Gastroesophageal sphincter (tissue), 4 donors: ENCODE data around the gene ITPR2. TPM values are rescaled to one million over a fixed set of nuclear protein-coding genes. Genes with fewer than 3 reads are reported as not detected.

ENCODE experiments used
- ATAC-seq: fragments of 150-250 bp; one replicate; pipeline ENCODE4 v1.9.1; 2016; ENCODE audit warnings: mild to moderate bottlenecking, moderate library complexity
- H3K27ac ChIP-seq, 4 donors: fragments of 200-600 bp; sonication (generic) in 3 of 4; 1 replicate in 3 of 4; 2 replicates in 1 of 4; pipeline ENCODE4 v1.5.1; 2016 to 2019
- H3K27me3 ChIP-seq: fragments of 200-600 bp; sonication (generic); one replicate; pipeline ENCODE4 v1.5.1; 2019
- H3K36me3 ChIP-seq, 2 donors: fragments of 200-600 bp; sonication (generic); one replicate each; pipeline ENCODE4 v1.5.1; 2019; ENCODE audit warnings: control low read depth in 1 of 2
- H3K4me1 ChIP-seq, 3 donors: fragments of 200-600 bp; sonication (generic); 1 replicate in 2 of 3; 2 replicates in 1 of 3; pipeline ENCODE4 v1.5.1; 2016 to 2019; ENCODE audit warnings: control low read depth in 2 of 3
- H3K4me3 ChIP-seq, 2 donors: fragments of 200-600 bp; sonication (generic); one replicate each; pipeline ENCODE4 v1.5.1; 2019; ENCODE audit warnings: mild to moderate bottlenecking in 1 of 2, moderate library complexity in 1 of 2
- H3K9me3 ChIP-seq, 3 donors: fragments of 200-600 bp; sonication (generic); one replicate each; pipeline ENCODE4 v1.5.1; 2017 to 2019; ENCODE audit warnings: control low read depth in 2 of 3
- CTCF ChIP-seq, 4 experiments: fragments of 200-600 bp in 2 of 4; fragments of 450-650 bp in 2 of 4; sonication (generic) in 1 of 4; IDR thresholded peaks; one replicate each; pipeline ENCODE4 v1.5.1; 2017 to 2019; ENCODE audit warnings: antibody characterized with exemption in 4 of 4, mild to moderate bottlenecking in 2 of 4, moderate library complexity in 2 of 4
- EP300 ChIP-seq: sonication (generic); formaldehyde crosslinking; IDR thresholded peaks from one replicate; pipeline ENCODE4 v1.6.1; 2017; ENCODE audit warnings: antibody characterized with exemption, mild to moderate bottlenecking
- POLR2A ChIP-seq, 2 donors: fragments of 450-650 bp; IDR thresholded peaks; one replicate each; pipeline ENCODE4 v1.6.1; 2017; ENCODE audit warnings: antibody characterized with exemption in 2 of 2, mild to moderate bottlenecking in 2 of 2, moderate library complexity in 1 of 2
- POLR2AphosphoS5 ChIP-seq: sonication (generic); formaldehyde crosslinking; IDR thresholded peaks from one replicate; pipeline ENCODE4 v1.6.1; 2017; ENCODE audit warnings: antibody characterized with exemption
- WGBS, 2 donors: methylation state at CpG; one replicate each; pipeline ENCODE4 v1.1.5; 2018; ENCODE audit warnings: low coverage in 1 of 2; 5-methylcytosine and 5-hydroxymethylcytosine counted together
- total RNA-seq, 4 donors: library from RNA; depleted of rRNA; stranded (reverse); fragments of >200 nt; gene quantifications; one replicate each; pipeline ENCODE4 v1.1.0, GENCODE V29; 2016

The ITPR2 gene
- total RNA-seq, 4 donors from 2014 or later = 30.8 to 63.0 (median 44.4) TPM

DNA sequence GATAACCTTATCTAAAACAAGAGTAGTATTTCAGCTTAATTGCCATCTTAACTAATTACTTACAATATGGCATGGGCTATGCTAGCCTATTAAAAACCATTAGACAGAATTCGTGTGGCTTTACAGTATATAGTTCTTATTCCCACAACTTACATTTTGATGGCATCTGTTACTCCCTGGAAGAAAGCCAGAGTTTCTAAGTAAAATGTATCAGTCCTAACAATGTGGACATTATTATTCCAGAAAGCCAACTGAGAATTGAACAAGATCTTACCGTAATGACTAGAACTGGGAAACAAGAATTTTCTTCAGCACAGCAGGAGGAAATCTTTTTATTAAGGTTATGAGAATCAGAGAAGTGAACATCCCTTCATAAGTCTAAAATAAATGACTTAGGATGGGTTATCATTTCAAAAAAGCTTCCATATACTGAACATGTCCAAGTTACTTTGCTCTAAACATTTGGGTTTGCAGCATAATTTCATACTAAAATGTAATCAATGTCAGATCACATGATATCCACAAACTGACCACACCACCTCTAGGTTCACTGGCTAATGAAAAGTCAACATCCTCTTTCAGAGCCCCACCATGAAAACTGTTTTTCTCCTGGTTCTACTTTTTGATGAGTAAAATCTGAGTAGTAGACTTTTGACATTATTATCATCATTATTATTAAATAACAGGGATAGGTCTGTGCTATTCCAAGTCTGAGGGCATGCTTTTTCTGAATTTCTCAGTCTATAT lies 457.9 kb downstream of the ITPR2 start:
- Histone ChIP-seq H3K4me1 (no peaks in the 10 kb centered on the region), H3K27me3 (no peaks in the 10 kb centered on the region), H3K4me3 (no peak overlapping the region), H3K9me3 (no peaks in the 10 kb centered on the region), H3K36me3 (peaks cover 0 to 3% of the 10 kb centered on the region in 2 donors), H3K27ac (no peak overlapping the region)
- no peak for TF ChIP-seq EP300
- TF ChIP-seq POLR2A (IDR thresholded peaks at IDR 0.05) = no peak
- TF ChIP-seq POLR2AphosphoS5 = no peak
- no peak for TF ChIP-seq CTCF (IDR thresholded peaks at IDR 0.05)
- no peak for ATAC-seq
- 54 to 60% methylated on average over 2 of the region's 2 CpGs for WGBS, 2 donors

DNA sequence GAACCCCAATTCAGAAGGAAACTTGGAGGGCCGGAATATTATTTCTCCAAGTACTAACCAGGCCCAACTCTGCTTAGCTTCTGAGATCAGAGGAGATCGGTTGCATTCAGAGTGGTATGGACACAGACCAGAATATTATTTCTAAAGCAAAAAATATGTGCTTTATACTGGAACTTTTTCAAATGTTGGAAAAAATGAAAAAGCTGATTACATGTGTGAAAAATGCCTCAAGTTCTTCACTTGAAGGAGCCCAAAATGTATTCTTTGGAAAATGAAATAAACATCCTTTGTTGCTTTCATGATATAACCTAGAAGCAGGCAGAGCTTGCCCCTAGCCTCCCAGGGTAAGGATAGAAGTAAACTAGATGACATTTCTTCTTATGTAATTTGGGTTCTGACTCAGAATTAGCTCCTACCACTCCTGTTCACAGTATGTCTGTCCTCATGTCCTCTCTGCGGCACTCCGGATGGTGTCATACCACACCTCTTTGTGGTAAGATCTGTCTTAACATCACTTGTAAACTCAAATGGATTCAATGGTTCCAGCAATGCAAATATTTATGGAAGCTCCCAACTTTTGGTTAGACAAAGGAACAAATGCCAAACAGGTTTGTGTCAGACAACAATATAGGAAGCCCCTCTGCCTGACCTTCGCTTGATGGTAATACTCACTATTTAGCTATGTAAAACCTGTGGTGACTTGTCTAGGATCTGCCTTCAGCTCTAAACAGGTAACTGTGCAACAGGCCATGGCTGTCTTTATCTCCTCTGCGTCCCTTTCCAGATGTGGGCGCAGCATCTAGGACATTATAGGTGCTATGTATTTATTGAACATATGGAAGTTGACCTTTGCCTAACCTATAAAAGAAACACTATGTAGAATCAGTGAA lies 459.1 kb downstream of the ITPR2 start:
- H3K9me3 ChIP-seq = no peaks in the 10 kb centered on the region
- no peaks in the 10 kb centered on the region for H3K27me3 ChIP-seq
- WGBS, 2 donors = 84 to 98% methylated on average over 7 of the region's 7 CpGs
- no peaks in the 10 kb centered on the region for H3K36me3 ChIP-seq
- no peak for TF ChIP-seq CTCF (IDR thresholded peaks at IDR 0.05)
- TF ChIP-seq POLR2A (IDR thresholded peaks at IDR 0.05) = no peak
- no peak for TF ChIP-seq POLR2AphosphoS5
- no peak for TF ChIP-seq EP300
- no peaks in the 10 kb centered on the region for H3K4me1 ChIP-seq
- no peak overlapping the region for H3K4me3 ChIP-seq
- ATAC-seq = no peak
- H3K27ac ChIP-seq = no peak overlapping the region

GRCh38 chr12:26372866-26373265 lies 460.1 kb downstream of the ITPR2 start:
- Histone ChIP-seq H3K27ac (no peak overlapping the region), H3K27me3 (no peaks in the 10 kb centered on the region), H3K36me3 (no peaks in the 10 kb centered on the region), H3K9me3 (no peaks in the 10 kb centered on the region), H3K4me3 (no peak overlapping the region), H3K4me1 (no peaks in the 10 kb centered on the region)
- WGBS, 2 donors = 83 to 84% methylated on average over 5 to 6 of the region's 6 CpGs
- no peak for TF ChIP-seq POLR2AphosphoS5
- TF ChIP-seq POLR2A (IDR thresholded peaks at IDR 0.05) = no peak
- no peak for TF ChIP-seq CTCF (IDR thresholded peaks at IDR 0.05)
- no peak for TF ChIP-seq EP300
- no peak for ATAC-seq

DNA sequence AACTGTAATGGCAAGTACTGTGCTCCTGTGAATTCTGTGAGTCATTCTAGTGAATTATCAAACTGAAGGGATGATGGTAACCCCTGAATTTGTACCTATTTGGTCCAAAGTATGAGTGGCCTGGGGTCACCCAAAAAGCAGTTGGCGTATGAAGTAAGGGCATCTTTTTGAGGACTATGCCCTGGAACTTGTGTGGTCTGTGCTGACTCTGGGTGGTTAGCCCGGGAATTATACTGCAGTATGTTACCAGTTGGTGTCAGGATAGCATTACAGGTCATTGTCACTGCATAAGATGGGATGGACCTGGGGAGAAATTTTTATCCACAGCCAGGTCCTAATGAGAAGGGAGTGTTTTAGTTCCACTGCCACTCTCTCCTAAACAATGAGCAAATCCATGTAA lies 462.9 kb downstream of the ITPR2 start:
- no peak for ATAC-seq
- no peak overlapping the region for H3K27ac ChIP-seq
- WGBS, 2 donors = 92 to 100% methylated on average over 1 to 2 of the region's 2 CpGs

More for the DNA sequence above, 462.9 kb downstream of the ITPR2 start:
- Histone ChIP-seq H3K4me1 (peaks cover 0 to 7% (median 0%) of the 10 kb centered on the region in 3 donors), H3K36me3 (no peaks in the 10 kb centered on the region), H3K4me3 (no peak overlapping the region), H3K9me3 (no peaks in the 10 kb centered on the region), H3K27me3 (no peaks in the 10 kb centered on the region)
- TF ChIP-seq EP300 = no peak
- no peak for TF ChIP-seq POLR2A (IDR thresholded peaks at IDR 0.05)
- no peak for TF ChIP-seq POLR2AphosphoS5
- TF ChIP-seq CTCF (IDR thresholded peaks at IDR 0.05) = no peak
